HCT116 (cell line): Measurements from ENCODE around the gene CMPK1.

Experiments
- ATF3 ChIP-seq: IDR thresholded peaks from 2 replicates; pipeline ENCODE4 v1.6.1; 2012
- CEBPB ChIP-seq: IDR thresholded peaks from 2 replicates; pipeline ENCODE4 v1.6.1; 2012; ENCODE audit warnings: low read depth
- CTCF ChIP-seq, 3 experiments: fragments of 200-600 bp in 1 of 3; sonication (generic) in 1 of 3; IDR thresholded peaks in 2 of 3; conservative IDR thresholded peaks in 1 of 3; 2 replicates each; pipeline ENCODE4 v1.5.1; 2012 to 2017; ENCODE audit warnings: low read depth in 2 of 3, low read length in 2 of 3, antibody characterized with exemption in 1 of 3, borderline replicate concordance in 1 of 3, control low read depth in 1 of 3, mild to moderate bottlenecking in 1 of 3, mixed read lengths in 1 of 3, mixed run types in 1 of 3, moderate library complexity in 1 of 3; ENCODE audit not compliant: insufficient read depth in 1 of 3
- EGR1 ChIP-seq: IDR thresholded peaks from 2 replicates; pipeline ENCODE4 v1.6.1; 2012; ENCODE audit warnings: low read depth
- EZH2 ChIP-seq: fragments of 200-600 bp; sonication (generic); IDR thresholded peaks from 2 replicates; pipeline ENCODE4 v1.6.1; 2017; ENCODE audit warnings: antibody characterized with exemption, mixed run types
- EZH2phosphoT487 ChIP-seq: fragments of 200-600 bp; IDR thresholded peaks from 2 replicates; pipeline ENCODE4 v1.6.1; 2018; ENCODE audit warnings: antibody characterized with exemption, borderline replicate concordance
- POLR2A ChIP-seq: IDR thresholded peaks from 2 replicates; pipeline ENCODE4 v1.7.0; 2011; ENCODE audit warnings: borderline replicate concordance; ENCODE audit not compliant: insufficient read depth, insufficient read length; ENCODE audit errors: extremely low read depth
- POLR2AphosphoS5 ChIP-seq: IDR thresholded peaks from 2 replicates; pipeline ENCODE4 v1.6.1; 2011; ENCODE audit warnings: mild to moderate bottlenecking, low read depth, low read length, moderate library complexity
- SIN3A ChIP-seq: IDR thresholded peaks from 2 replicates; pipeline ENCODE4 v1.6.1; 2012; ENCODE audit warnings: low read depth
- SP1 ChIP-seq: IDR thresholded peaks from 2 replicates; pipeline ENCODE4 v1.6.1; 2012; ENCODE audit warnings: low read depth
- TCF7L2 ChIP-seq: IDR thresholded peaks from 2 replicates; pipeline ENCODE4 v1.7.0; 2011; ENCODE audit warnings: borderline replicate concordance, inconsistent platforms; ENCODE audit not compliant: insufficient read depth, insufficient read length; ENCODE audit errors: extremely low read depth
- YY1 ChIP-seq: IDR thresholded peaks from 2 replicates; pipeline ENCODE4 v1.6.1; 2011; ENCODE audit warnings: low read length, low read depth, moderate library complexity, mild to moderate bottlenecking; ENCODE audit not compliant: insufficient replicate concordance; ENCODE audit errors: extremely low read depth
- TF ChIP-seq, protein P1 (sequence below): IDR thresholded peaks from 2 replicates; pipeline ENCODE4 v1.6.1; 2011; ENCODE audit warnings: mild to moderate bottlenecking, low read length, moderate library complexity; ENCODE audit not compliant: insufficient replicate concordance; ENCODE audit errors: extremely low read depth

DNA sequence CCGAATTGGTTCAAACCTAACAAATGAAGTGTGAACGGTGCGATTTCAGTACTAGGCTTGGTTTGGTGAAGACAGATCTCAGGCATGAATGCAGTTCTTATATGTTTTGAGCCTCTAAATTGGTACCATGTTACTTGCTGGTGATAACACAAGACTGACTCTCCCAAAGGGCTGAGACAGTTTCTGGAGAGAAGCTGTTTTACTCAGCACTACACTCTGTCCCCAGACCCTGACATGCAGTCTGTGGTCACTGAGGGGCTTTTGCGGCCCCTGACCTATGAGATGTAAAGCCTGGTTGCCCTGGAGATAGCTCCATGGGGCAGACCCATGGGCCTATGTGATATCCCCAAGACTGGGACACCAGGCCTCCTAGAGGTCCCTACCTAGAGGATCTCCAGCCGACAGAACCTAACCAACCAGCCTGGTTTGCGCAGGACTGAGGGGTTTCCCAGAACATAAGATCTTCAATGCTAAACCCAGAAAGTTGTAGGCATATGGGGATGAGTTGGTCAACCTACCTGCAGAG is 63.1 kb downstream of the CMPK1 start:
- TF ChIP-seq CTCF (IDR thresholded peaks at IDR 0.05 in 2 of 3, conservative IDR thresholded peaks at IDR 0.05 in 1 of 3; ENCODE audit: borderline replicate concordance in 1 of 3, insufficient read depth in 1 of 3, low read depth in 2 of 3, low read length in 2 of 3), result no peak
- no peak for TF ChIP-seq SP1
- TF ChIP-seq, protein P1, sequence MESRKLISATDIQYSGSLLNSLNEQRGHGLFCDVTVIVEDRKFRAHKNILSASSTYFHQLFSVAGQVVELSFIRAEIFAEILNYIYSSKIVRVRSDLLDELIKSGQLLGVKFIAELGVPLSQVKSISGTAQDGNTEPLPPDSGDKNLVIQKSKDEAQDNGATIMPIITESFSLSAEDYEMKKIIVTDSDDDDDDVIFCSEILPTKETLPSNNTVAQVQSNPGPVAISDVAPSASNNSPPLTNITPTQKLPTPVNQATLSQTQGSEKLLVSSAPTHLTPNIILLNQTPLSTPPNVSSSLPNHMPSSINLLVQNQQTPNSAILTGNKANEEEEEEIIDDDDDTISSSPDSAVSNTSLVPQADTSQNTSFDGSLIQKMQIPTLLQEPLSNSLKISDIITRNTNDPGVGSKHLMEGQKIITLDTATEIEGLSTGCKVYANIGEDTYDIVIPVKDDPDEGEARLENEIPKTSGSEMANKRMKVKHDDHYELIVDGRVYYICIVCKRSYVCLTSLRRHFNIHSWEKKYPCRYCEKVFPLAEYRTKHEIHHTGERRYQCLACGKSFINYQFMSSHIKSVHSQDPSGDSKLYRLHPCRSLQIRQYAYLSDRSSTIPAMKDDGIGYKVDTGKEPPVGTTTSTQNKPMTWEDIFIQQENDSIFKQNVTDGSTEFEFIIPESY, result no peak
- no peak for TF ChIP-seq EZH2
- TF ChIP-seq YY1, result no peak
- no peak for TF ChIP-seq SIN3A
- TF ChIP-seq POLR2AphosphoS5, result no peak
- no peak for TF ChIP-seq TCF7L2
- TF ChIP-seq EGR1, result no peak
- no peak for TF ChIP-seq POLR2A
- no peak for TF ChIP-seq CEBPB
- no peak for TF ChIP-seq ATF3
- TF ChIP-seq EZH2phosphoT487, result no peak
